Raji (cell line): ENCODE measurements around the gene TEX12.

Source experiments
- POLR2A ChIP-seq: IDR thresholded peaks from 2 replicates; pipeline ENCODE4 v1.6.1; 2011; ENCODE audit warnings: low read depth, low read length, control low read depth; ENCODE audit not compliant: insufficient read depth

The TEX12 gene

DNA sequence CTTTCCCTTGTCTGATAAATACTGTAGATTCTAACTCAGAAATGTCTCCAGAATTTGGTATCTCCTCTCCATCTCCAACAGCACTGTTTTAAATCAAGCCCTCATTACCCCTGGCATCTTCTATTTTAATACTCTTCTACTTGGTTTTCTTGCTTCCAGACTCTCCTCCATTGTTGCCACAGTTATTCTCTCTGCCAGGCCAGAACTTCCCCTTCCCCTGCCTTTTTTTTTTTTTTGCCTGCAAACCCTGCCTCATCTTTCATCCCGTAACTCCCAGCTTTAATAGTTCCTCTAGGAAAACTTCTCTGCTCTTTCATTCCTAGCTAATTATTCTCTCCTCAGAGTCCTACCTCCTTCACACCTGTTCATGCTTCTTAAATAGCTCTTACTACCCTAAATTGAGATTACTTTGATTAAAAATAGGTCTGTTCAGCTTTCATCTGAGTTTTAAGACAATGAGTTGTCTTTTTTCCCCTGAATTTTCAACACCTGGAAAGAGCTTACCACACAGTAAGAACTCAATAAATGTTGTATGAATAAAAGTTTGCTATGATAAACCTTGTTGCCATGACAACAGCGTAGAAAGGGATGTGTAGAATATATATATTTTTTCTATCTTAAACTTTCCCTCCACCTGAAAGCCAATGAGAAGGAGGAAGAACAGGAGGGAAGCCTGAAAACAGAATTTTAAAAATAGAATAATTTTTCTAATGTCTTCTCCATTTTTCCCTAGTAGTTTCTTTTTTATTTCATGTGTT, 6.9 kb upstream of the TEX12 start:
- TF ChIP-seq POLR2A: no peak

DNA sequence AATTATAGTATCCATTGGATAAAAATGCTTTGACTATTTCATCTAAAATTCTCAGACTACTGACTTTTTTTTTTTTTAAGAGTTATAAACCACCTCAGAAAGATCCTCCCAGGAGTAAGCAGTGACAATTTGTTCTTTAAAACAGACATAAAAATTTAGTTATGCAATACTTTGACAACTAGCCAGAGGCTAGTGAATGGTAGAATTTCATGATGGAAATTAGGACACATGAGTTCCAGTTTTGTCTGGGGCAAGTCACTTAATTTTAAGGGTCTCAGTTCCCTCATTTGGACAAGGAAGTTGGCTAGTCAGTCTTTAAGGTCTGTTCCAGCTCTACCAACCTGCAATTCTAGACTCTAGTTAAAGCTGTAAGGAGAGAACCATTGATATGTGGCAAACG, 6.2 kb upstream of the TEX12 start:
- no peak for TF ChIP-seq POLR2A

DNA sequence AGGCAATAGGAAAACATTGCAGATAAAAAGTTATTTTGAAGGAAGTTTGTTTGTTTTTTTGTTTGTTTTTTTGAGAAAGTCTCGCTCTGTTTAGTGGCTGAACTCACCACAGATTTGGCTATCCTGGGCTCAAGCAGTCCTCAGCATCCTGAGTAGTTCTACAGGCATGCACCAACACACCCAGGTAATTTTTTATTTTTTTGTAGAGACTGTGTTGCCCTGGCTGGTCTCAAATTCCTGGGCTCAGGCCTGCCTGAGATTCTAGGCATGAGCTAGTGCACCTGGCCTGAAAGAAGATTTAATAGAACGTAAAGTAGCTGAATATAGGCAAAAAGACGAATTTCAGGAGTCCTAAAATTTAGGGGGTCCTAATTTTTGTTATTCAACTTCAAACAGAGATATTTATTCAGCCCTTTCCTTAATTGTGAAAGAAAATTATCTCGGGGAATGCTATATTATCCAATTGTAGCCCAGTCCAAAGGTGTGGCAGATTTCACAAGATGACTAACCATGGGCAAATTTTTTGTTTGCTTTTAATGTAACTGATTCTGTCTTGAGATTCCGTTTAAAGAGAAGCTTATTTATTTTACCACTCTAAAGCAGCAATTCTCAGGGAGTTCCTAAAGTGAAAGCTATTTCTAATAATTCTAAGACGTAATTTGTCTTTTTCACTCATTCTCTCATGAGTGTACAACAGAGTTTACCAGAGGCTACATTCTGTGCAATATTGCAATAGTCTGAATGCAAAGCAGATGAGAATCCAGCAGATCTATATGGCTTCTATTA, 4.2 kb upstream of the TEX12 start:
- TF ChIP-seq POLR2A: no peak

DNA sequence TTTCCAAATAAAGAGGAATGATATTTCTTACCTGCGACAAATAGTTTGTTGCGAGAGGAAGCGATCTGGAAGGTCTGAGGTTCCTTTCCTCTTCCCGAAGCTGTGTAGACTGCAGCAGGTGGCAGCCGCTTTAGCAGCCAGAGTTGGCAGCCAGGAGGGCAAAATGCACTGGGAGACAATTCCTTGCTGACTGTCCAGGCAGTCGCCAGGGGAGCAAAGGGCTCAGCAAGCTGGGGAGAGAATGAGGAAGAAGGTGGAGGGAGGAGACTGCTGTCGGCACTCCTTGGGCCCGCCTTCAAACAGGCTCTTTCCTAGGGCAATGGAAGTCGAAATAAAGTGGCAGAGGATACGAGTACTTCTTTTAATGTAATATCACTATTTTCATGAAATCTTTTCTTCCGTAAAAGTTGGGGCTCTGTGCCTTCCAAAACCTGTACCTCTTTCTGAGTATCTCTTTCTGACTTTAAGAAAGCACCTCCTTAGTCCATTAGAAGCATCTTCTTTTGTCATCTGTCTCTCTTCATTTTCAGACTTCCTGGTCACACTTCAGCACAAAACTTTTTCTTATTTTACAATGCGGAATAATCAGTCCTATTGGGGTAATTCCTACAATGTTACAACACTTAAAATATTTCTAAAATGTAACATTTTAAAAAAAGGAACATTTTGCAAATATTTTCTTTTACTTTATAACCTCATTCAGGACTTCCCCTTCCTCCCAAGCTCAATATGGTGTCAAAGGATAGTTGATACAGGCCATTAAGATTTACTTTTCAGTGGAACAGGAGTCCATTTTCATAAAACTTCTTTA, 3.1 kb upstream of the TEX12 start, which contains the start of gene IL18:
TSS of gene IL18 (minus strand) at position 220 of the 811 bp plus-strand sequence. CDS start 9,041 bp downstream, outside the sequence.
- no peak for TF ChIP-seq POLR2A

DNA sequence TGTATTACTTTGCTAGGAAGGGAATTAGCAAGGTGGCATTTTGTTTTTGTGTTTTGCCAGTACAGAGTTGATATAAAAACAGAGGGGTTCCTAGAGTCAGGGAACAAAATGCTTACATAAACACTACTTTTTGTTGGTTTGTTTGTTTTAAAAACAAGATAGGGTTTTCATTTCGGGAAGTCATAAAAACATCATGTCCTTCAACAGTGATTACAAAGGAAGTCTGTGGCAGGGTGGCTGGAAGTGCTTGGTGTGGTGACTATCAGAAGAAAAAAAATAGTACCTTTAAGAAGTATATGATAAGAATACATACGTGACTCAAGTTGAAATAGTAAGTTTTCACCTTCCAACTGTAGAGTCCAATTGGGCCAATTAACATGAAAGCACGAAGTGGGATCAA, 2.1 kb upstream of the TEX12 start:
- TF ChIP-seq POLR2A: no peak

DNA sequence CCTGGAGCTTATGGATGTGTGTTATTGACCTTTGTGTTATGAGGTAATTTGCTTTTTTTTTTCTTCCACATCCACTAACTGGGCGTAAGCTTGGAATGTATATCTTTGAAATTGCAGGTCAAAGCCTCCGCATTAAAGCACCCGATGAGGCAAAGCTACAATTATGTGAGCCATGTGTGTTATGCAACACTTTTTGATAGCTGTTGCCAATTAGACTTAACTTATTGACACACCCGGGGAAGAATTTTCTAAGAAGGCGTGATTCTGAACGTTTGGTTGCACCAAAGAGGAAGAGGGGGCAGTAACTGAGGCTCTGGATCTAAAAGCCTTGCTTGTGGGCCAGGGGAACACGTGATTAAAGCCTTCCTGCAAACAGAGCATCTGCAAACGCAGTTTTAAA, 610 bp upstream of the TEX12 start:
- TF ChIP-seq POLR2A: no peak

DNA sequence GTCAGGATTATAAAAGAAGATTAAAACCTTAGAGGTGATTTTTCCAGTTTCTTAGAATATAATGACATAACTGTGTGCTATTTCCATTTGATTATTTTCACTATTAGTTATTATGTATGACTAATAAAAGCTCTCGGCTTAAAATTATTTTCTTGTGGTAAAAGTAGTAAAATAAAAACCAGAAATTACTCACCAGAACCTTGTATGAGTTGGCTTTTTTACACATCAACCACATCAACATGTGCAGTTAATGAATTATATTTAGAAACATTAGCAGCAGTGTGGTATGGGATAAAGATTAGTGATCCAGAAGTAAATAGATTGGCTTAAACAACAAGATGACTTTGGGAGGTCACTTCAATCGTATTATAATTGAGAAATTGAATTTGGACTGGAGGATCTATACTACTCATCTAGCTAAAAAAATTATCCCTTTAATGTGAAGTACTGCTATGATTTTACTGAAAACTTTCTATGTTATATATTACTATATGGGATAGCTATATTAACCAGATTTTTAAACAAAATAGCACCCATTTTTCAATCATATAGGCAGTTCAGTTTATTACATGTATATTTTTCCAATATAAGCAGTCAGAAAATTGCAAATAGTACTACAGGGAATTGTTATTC, 5.3 kb downstream of the TEX12 start:
- TF ChIP-seq POLR2A: no peak

DNA sequence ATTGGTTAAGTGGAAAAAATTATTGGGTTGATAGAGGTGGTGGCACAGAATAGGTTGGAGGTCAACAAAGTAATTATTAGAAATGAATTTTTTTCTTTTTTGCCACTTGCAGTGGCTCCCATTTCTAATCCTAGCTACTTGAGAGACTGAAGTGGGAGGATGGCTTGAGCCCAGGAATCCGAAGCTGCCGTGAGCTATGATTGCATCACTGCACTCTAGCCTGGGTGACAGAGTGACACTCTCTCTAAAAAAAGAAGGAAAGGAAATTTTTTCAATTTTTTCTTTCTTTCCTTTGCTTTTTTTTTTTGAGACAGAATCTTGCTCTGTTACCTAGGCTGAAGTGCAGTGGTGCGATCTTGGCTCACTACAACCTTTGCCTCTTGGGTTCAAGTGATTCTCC, 6.0 kb downstream of the TEX12 start:
- no peak for TF ChIP-seq POLR2A

DNA sequence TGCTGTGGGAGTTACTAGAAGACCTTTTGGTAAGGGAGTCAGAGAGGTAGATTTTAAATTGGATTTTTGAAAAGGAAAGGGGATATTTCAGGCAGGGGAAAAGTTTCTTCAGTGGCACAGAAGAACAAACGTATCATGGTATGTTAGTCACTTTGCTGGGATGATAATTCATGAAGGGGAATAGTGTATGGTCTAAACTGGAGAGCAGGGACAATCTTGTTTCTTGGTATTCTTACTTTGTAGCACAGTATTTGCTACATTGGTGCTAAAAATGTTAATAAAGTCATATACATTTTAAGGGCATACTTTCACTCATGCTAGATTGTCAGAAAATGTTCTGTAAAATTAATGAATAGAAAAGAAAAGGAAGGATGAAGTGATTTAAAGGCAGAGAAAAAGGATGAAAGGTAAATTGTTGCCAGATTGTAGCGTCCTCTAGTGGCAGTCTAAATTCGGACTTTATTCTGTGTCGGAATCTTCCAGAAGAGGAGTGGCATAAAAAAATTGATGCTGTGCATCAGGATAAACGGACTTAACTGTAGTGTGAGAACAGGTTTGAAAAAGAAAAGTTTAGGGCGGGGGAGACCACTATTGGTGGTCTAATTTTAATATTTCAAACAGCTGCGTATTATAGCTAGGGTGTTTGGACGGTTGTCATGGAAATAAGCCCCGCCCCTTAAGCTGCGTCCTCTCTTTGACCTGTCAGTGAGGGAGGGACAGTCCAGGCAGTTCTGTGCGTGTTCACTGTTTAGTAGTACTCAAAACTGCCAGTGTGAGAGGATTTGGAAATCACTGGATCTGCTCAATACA, 7.8 kb downstream of the TEX12 start, which contains the start of gene BCO2:
TSS of gene BCO2 (plus strand) at position 724 of the 810 bp plus-strand sequence. CDS start 90 bp downstream, outside the sequence.
- TF ChIP-seq POLR2A: no peak

DNA sequence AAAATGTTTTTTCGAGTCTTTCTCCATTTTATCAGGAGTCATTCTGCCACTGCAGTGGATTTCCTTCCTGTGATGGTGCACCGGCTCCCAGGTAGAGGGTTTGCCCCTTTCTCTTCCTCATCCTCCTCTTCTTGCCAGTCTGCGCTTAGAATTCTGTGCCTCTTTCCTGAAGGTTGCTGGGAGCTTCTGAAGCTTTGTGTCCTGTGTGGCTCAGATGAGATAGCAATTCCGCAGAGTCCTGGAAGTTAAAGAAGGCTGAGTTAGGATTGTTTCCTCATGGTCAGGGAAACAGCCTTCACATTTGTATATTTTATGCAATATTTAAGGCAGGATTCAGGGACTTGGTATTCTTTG, 8.4 kb downstream of the TEX12 start:
- no peak for TF ChIP-seq POLR2A

DNA sequence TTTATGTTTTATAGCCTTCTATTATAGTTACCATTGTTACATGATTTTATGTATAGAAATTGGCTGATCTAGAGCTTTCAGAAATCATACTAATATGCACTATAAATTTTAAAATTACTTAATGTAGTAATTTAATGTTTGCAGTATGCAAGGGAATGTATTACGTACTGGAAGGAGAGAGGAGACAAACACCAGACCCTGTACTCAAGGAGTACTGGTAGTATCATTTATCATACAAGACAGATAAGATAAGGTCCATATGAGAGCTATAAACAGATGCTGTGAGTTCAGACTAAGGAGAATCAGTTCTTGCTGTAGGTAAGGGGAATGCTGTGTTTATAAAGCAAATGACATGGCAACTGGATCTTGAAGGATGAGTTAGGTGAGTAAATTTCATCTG, 8.9 kb downstream of the TEX12 start:
- TF ChIP-seq POLR2A: no peak

DNA sequence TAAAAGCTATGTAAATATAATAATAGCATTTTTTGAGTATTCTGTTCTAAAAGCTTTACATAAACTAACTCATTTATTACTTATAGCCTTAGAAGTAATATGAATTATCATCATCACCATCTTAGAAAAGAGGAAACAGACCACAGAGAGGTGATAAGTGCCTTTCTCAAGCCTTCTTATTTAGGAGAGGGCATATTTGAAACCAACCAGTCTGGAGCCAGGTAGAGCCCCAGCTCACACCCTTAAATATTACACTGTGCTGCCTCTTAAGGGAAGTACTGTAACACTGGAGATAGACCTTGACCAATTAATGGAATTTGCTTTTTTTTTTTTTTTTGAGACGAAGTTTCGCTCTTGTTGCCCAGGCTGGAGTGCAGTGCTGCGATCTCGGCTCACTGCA, 10.4 kb downstream of the TEX12 start:
- no peak for TF ChIP-seq POLR2A

DNA sequence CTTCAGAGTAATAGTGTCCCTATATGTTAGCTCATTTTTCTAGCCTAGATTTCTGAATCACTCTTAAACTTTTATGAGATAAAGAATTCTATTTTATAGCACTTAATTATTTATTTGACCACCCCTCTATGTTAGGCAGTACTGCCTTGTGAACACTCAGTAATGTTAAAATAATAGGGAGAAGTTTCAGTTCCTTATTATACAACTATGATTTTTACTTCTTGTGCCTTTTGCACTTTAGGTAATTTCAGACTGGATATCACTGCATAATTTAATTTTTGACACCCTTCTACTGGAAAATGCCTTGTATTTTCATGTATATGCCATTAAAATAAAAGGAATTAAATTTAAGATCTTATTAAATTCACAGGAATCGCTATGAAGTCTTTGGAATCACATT, 11.3 kb downstream of the TEX12 start:
- no peak for TF ChIP-seq POLR2A

DNA sequence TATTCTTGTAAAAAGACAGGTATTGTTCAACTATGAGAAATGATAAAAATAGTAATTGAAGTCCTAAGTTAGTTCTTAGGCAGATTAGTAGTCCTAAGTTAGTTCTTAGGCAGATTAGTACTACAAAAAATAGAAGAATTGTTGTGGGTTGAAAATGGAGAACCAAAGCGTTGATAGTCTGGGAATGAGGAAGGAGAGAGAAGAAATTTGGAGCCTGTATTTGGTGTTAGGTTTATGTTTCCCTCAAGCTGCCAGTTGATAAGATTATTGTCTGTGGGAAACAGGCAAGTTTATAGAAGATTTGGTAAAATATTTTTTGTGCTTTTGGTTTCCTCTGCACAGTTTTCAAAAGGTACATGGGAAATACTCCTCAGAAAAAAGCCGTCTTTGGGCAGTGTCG, 11.8 kb downstream of the TEX12 start:
- no peak for TF ChIP-seq POLR2A
